Fibroblast of lung (primary cell): ENCODE results near the gene TNNT3.

Source experiments
- CTCF ChIP-seq, 2 donors: IDR thresholded peaks in 1 of 2; conservative IDR thresholded peaks in 1 of 2; 1 replicate in 1 of 2; 2 replicates in 1 of 2; pipeline ENCODE4 v1.5.1; 2011 to 2012; ENCODE audit warnings: low read length in 2 of 2, control low read depth in 1 of 2, inconsistent platforms in 1 of 2, low read depth in 1 of 2, mild to moderate bottlenecking in 1 of 2
- EZH2 ChIP-seq: IDR thresholded peaks from 2 replicates; pipeline ENCODE4 v1.5.1; 2012; ENCODE audit warnings: low read length, control low read depth, mild to moderate bottlenecking; ENCODE audit errors: missing control alignments

- TF ChIP-seq CTCF (conservative IDR thresholded peaks at IDR 0.05 in 1 of 2, IDR thresholded peaks at IDR 0.05 in 1 of 2; ENCODE audit: low read depth in 1 of 2, low read length in 2 of 2): no peak
- TF ChIP-seq EZH2: no peak
Observed at GRCh38 chr11:1943576-1943975, 24.1 kb downstream of the TNNT3 start.
